ENCODE data around the gene SYTL3. TPM values are rescaled to one million over a fixed set of nuclear protein-coding genes. Genes with fewer than 3 reads are reported as not detected.
A peak's percentile ranks its signal among the peaks of the same experiment; 100 is the strongest.

Gene SYTL3
- total RNA-seq, 1 experiment from 2014 or later: 0.28 TPM

- TF ChIP-seq, protein P1, sequence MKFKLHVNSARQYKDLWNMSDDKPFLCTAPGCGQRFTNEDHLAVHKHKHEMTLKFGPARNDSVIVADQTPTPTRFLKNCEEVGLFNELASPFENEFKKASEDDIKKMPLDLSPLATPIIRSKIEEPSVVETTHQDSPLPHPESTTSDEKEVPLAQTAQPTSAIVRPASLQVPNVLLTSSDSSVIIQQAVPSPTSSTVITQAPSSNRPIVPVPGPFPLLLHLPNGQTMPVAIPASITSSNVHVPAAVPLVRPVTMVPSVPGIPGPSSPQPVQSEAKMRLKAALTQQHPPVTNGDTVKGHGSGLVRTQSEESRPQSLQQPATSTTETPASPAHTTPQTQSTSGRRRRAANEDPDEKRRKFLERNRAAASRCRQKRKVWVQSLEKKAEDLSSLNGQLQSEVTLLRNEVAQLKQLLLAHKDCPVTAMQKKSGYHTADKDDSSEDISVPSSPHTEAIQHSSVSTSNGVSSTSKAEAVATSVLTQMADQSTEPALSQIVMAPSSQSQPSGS (CRISPR knock-in tag; IDR thresholded peaks at IDR 0.05; ENCODE audit: borderline replicate concordance, low read depth): no peak
These were observed 137.5 kb downstream of the SYTL3 start (continued) for GRCh38 chr6:158787395-158787794.

DNA sequence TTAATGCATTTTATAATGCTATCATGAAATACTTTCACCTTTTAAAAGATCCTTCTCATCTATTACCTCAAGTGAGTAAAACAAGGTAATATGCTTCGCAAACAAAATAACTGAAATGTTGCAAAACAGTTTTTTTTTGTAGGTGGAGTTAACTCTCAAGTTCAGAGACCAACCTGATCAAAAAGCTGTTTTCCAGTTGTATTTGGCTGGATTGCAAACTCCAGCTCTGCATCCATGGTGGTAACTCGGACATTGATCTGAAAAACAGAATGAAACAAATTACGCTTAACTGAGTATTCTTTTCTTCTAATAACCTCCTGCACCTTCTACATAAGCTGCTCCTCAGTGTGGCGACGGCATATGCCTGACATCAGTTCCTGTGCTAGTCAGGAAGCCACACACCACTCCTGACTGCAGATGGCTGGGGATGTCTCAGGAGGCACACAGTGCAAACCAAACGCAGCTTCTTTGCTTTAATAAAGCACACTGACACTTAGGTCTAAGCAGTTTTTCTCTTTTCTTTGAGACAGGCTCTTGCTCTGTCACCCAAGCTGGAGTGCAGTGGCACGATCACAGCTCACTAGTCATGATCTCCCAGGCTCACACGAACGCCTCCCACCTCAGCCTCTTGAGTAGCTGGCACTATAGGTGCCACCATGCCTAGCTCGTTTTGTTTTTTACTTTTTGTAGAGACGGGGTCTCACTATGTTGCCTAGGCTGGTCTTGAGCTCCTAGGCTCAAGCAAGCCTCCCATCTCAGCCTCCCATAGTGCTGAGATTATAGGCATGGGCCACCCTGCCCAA, 139.5 kb downstream of the SYTL3 start:
- no peak for ATAC-seq
- Mint-ChIP-seq H3K9me3 (no peaks in the 10 kb centered on the region), H3K27ac (peak overlapping the region; percentile 76)

DNA sequence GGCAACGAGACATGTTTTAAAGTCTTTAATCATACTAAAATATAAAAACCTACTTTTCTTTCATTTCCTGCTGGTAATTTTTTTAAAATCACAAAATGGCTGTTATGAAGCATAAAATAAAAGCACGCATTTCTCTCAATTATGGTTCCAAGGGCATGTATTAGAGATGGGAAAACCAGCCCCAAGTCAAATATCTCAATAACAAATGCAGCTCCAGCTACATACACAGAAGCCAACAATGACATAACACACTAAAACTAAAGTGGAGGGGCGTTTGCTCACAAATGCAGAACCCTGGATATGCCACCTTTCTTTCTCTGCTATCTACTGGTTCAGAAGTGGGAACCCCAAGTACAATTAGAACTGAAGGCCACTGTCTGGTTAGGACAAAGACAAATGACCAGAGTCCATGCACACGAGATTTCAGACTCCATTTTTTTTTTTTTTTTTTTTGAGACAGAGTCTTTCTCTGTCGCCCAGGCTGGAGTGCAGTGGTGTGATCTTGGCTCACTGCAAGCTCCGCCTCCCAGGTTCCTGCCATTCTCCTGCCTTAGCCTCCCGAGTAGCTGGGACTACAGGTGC, 141.5 kb downstream of the SYTL3 start:
- POLR2A ChIA-PET: no interaction called here
- CTCF ChIA-PET: interaction anchor here (0.6 to 2.4 kb wide), 4 partner anchors 17 to 181 kb away, joined by 3 to 12 read pairs (median 4); no protein-coding TSS in a partner anchor
- ATAC-seq (no peak), DNase-seq (ENCODE audit: low spot score) (no peak)
- Mint-ChIP-seq H3K27me3 (ENCODE audit: low read depth) (no peaks in the 10 kb centered on the region), H3K4me1 (peaks cover 55% of the 10 kb centered on the region), H3K4me3 (no peak overlapping the region), H3K9me3 (no peaks in the 10 kb centered on the region), H3K27ac (peak overlapping the region; percentile 77), H3K36me3 (peaks cover 40% of the 10 kb centered on the region)
- TF ChIP-seq RORB (CRISPR knock-in tag; IDR thresholded peaks at IDR 0.05) (no peak), HMGXB4 (CRISPR knock-in tag; IDR thresholded peaks at IDR 0.05) (no peak), TEAD4 (CRISPR knock-in tag; IDR thresholded peaks at IDR 0.05) (no peak), IRF1 (CRISPR knock-in tag; IDR thresholded peaks at IDR 0.05) (no peak), CREB1 (CRISPR knock-in tag; IDR thresholded peaks at IDR 0.05) (no peak), FOXP1 (CRISPR knock-in tag; IDR thresholded peaks at IDR 0.05; ENCODE audit: borderline replicate concordance) (no peak), ZNF532 (CRISPR knock-in tag; IDR thresholded peaks at IDR 0.05; ENCODE audit: borderline replicate concordance) (no peak), MYBL2 (CRISPR knock-in tag; IDR thresholded peaks at IDR 0.05) (no peak), NR2C2 (CRISPR knock-in tag; IDR thresholded peaks at IDR 0.05) (no peak), ZNF512 (CRISPR knock-in tag; IDR thresholded peaks at IDR 0.05; ENCODE audit: borderline replicate concordance) (no peak), ZNF219 (CRISPR knock-in tag; IDR thresholded peaks at IDR 0.05; ENCODE audit: borderline replicate concordance) (no peak), ELF4 (CRISPR knock-in tag; IDR thresholded peaks at IDR 0.05; ENCODE audit: low read depth) (no peak)

More for the DNA sequence above, 139.5 kb downstream of the SYTL3 start:
- ChIA-PET POLR2A (interaction anchor here (1.1 kb wide), 1 partner anchor 80 kb away, joined by 4 read pairs; no protein-coding TSS in a partner anchor), CTCF (interaction anchor here (0.5 to 1.3 kb wide), 3 partner anchors 14 to 345 kb away, joined by 3 to 5 read pairs (median 3); no protein-coding TSS in a partner anchor)
- H3K27me3 Mint-ChIP-seq (ENCODE audit: low read depth): no peaks in the 10 kb centered on the region
- TF ChIP-seq CREB1 (CRISPR knock-in tag; IDR thresholded peaks at IDR 0.05): no peak
- no peak for TF ChIP-seq SMAD3 (CRISPR knock-in tag; IDR thresholded peaks at IDR 0.05; ENCODE audit: borderline replicate concordance)
- TF ChIP-seq HMGA2 (CRISPR knock-in tag; IDR thresholded peaks at IDR 0.05): no peak
- TF ChIP-seq, protein P1 (CRISPR knock-in tag; IDR thresholded peaks at IDR 0.05; ENCODE audit: borderline replicate concordance, low read depth): no peak
- no peak for DNase-seq (ENCODE audit: low spot score)
- H3K4me1 Mint-ChIP-seq: peaks cover 38% of the 10 kb centered on the region
- H3K36me3 Mint-ChIP-seq: peaks cover 59% of the 10 kb centered on the region
- no peak overlapping the region for H3K4me3 Mint-ChIP-seq

Data from WTC11 (cell line).